ENCODE results near the gene ERF. TPM values are rescaled to one million over a fixed set of nuclear protein-coding genes. Genes with fewer than 3 reads are reported as not detected.
A peak's percentile ranks its signal among the peaks of the same experiment; 100 is the strongest.

ERF gene
- total RNA-seq, 1 donor from 2014 or later, result 75.3 TPM

- Mint-ChIP-seq H3K36me3 (ENCODE audit: unreplicated experiment) (peaks cover 5% of the 10 kb centered on the region), H3K27me3 (ENCODE audit: unreplicated experiment) (no peaks in the 10 kb centered on the region), H3K4me1 (ENCODE audit: unreplicated experiment) (peaks cover 47% of the 10 kb centered on the region), H3K4me3 (ENCODE audit: unreplicated experiment) (no peak overlapping the region), H3K9me3 (ENCODE audit: unreplicated experiment) (no peaks in the 10 kb centered on the region), H3K27ac (ENCODE audit: unreplicated experiment) (no peak overlapping the region)
- no peak for TF ChIP-seq CTCF (IDR thresholded peaks at IDR 0.05)
- DNase-seq (ENCODE audit: extremely low spot score, unreplicated experiment), result peak; percentile 99
Observed at GRCh38 chr19:42283188-42284065, 28.5 kb upstream of the ERF start.

GRCh38 chr19:42282819-42283187 lies 27.9 kb upstream of the ERF start:
- H3K4me3 Mint-ChIP-seq (ENCODE audit: unreplicated experiment), result no peak overlapping the region
- peaks cover 53% of the 10 kb centered on the region for H3K4me1 Mint-ChIP-seq (ENCODE audit: unreplicated experiment)
- no peak overlapping the region for H3K27ac Mint-ChIP-seq (ENCODE audit: unreplicated experiment)
- peaks cover 3% of the 10 kb centered on the region for H3K36me3 Mint-ChIP-seq (ENCODE audit: unreplicated experiment)
- no peaks in the 10 kb centered on the region for H3K9me3 Mint-ChIP-seq (ENCODE audit: unreplicated experiment)
- DNase-seq (ENCODE audit: extremely low spot score, unreplicated experiment), result no peak
- H3K27me3 Mint-ChIP-seq (ENCODE audit: unreplicated experiment), result no peaks in the 10 kb centered on the region
- no peak for TF ChIP-seq CTCF (IDR thresholded peaks at IDR 0.05)

- no peak for TF ChIP-seq CTCF (IDR thresholded peaks at IDR 0.05)
- Mint-ChIP-seq H3K9me3 (ENCODE audit: unreplicated experiment) (no peaks in the 10 kb centered on the region), H3K4me1 (ENCODE audit: unreplicated experiment) (peaks cover 60% of the 10 kb centered on the region), H3K4me3 (ENCODE audit: unreplicated experiment) (peak overlapping the region; percentile 85), H3K27me3 (ENCODE audit: unreplicated experiment) (no peaks in the 10 kb centered on the region), H3K27ac (ENCODE audit: unreplicated experiment) (no peak overlapping the region), H3K36me3 (ENCODE audit: unreplicated experiment) (peaks cover 3% of the 10 kb centered on the region)
- no peak for DNase-seq (ENCODE audit: extremely low spot score, unreplicated experiment)
Observed at GRCh38 chr19:42281827-42282762, 27.2 kb upstream of the ERF start.

GRCh38 chr19:42281146-42281826 lies 26.4 kb upstream of the ERF start:
- Mint-ChIP-seq H3K36me3 (ENCODE audit: unreplicated experiment) (peaks cover 3% of the 10 kb centered on the region), H3K4me3 (ENCODE audit: unreplicated experiment) (peak overlapping the region; percentile 85), H3K27ac (ENCODE audit: unreplicated experiment) (no peak overlapping the region), H3K27me3 (ENCODE audit: unreplicated experiment) (no peaks in the 10 kb centered on the region), H3K4me1 (ENCODE audit: unreplicated experiment) (peaks cover 66% of the 10 kb centered on the region), H3K9me3 (ENCODE audit: unreplicated experiment) (no peaks in the 10 kb centered on the region)
- TF ChIP-seq CTCF (IDR thresholded peaks at IDR 0.05), result no peak
- peak; percentile 91 for DNase-seq (ENCODE audit: extremely low spot score, unreplicated experiment)

Data from osteocyte (in vitro differentiated cells).